AG09309 (cell line): Measurements from ENCODE around the gene SGCA.

Experiments used
- DNase-seq: peaks from one replicate; pipeline ENCODE4 v3.0.0-alpha.2; 2010; ENCODE audit warnings: low read depth
- H3K4me3 ChIP-seq: 2 replicates; pipeline ENCODE4 v1.5.1; 2011; ENCODE audit warnings: mild to moderate bottlenecking, low read depth, low read length, moderate library complexity; ENCODE audit not compliant: control insufficient read depth
- CTCF ChIP-seq: IDR thresholded peaks from 2 replicates; pipeline ENCODE4 v1.5.1; 2011; ENCODE audit warnings: mild to moderate bottlenecking, low read depth, low read length, inconsistent platforms; ENCODE audit not compliant: insufficient read depth, control insufficient read depth; ENCODE audit errors: missing control alignments

The SGCA gene

DNA sequence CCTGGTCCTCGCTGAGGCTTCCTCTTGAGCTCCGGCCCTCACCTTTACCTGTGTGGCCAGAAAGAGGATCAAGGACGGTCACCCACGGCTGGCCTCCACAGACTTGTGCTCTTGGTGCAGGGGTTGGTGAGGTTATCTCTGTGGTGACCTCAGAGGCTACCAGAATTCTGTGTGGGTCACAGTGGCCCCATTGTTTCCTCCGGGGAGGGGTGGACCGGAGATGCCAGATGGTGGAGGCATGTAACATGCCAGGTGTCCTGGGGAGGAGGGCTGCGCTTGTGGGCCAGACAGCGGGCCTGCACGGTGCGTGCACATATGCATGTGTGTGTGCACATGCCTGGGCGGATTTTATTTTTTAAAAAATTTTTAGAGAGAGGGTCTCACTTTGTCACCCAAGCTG lies 6.3 kb downstream of the SGCA start:
- no peak for DNase-seq
- no peak overlapping the region for H3K4me3 ChIP-seq
- no peak for TF ChIP-seq CTCF

DNA sequence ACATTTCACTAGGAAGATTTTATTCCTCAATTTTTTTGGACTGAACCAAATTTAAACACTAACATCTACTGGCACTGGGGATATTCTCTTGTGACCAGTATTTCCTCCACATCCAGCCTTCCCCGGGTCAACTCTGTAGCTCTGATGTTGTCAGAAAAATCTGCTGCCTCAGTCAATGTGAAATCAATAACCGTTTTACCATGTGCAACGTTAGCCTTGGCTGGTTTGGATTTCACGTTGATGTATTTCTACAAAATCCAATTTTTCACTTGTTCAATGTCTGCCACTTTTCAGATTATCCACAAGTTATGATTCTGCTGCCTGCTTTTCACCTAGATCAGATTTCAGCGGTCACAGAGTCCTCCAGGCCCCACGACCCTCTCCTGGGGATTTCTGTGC lies 7.1 kb downstream of the SGCA start:
- H3K4me3 ChIP-seq: no peak overlapping the region
- no peak for DNase-seq
- no peak for TF ChIP-seq CTCF

DNA sequence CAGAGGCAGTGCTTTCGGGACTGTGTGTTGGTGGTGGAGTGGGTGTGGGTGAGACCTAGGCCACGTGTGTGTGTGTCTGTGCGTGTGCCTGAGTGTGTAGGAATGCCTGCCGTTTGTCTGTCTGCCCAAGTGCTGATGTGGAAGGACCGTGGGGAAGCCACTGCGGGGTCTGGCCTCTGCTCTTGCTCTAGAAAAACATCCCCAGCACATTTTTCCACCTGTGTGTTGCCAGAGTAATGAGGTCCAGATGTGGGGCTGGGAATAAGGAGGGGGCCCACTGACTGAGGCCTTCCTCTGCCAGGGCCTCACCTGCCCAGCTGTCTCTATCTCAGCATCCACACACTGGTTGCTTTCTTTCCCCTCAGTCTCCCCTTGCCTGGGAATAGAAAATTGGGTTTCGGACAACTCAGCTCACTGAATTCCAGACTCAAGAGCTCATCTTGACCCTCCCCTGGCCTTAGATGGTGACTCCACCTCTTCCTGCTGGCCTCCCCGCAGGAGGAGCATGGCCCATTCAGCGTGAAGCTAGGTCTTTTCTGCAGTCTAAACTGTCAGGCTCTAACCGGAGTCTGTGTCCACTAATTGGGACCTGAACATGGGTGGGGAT lies 7.6 kb downstream of the SGCA start:
- no peak for TF ChIP-seq CTCF
- DNase-seq: no peak
- no peak overlapping the region for H3K4me3 ChIP-seq

DNA sequence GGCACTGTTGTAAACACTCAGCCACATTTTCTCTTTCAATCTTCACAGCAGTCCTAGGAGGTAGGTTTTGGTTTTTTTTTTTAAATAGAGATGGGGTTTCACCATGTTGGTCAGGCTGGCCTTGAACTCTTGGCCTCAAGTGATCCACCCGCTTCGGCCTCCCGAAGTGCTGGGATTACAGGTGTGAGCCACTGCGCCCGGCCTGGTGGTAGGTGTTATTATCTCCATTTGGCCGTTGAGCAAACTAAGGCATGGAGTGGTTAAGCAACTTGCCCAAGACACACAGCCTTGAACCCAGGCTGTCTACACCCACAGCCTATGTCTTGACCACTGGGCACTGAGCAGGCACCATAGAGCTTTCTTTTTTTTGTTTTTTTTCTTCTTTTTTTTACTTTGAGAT lies 8.6 kb downstream of the SGCA start:
- no peak overlapping the region for H3K4me3 ChIP-seq
- no peak for TF ChIP-seq CTCF
- no peak for DNase-seq

DNA sequence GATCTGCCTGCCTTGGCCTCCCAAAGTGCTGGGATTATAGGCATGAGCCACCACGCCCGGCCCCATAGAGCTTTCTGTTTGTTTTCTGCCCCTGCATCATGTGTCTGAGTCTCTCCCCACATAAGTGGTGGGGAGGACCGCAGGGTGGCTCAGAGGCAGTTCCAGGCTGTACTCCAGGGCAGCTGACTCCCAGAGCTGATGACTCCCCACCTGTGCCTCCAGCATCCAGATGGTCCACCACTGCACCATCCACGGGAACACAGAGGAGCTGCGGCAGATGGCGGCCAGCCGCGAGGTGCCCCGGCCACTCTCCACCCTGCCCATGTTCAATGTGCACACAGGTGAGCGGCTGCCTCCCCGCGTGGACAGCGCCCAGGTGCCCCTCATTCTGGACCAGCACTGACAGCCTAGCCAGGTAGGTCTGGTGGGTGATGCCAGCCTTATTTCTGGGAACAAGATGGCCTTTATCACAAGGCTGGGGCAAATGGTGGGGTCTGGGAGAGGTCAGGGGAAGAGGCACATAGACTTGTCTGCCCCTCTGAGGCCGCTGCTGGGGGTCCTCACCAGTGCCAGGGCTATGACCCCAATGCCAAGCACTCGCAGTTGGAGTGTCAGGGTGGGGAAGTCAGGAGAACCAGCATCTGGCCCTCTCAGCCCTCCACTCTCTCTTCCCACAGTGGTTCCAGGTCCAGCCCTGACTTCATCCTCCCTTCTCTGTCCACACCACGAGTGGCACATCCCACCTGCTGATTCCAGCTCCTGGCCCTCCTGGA lies 9.4 kb downstream of the SGCA start:
- TF ChIP-seq CTCF: no peak
- H3K4me3 ChIP-seq: no peak overlapping the region
- no peak for DNase-seq

GRCh38 chr17:50176559-50177357 lies 11.0 kb downstream of the SGCA start:
- no peak overlapping the region for H3K4me3 ChIP-seq
- TF ChIP-seq CTCF: peak; percentile 7
- no peak for DNase-seq
